GM23338 (cell line): ENCODE results near the gene DUSP18. TPM values are rescaled to one million over a fixed set of nuclear protein-coding genes. Genes with fewer than 3 reads are reported as not detected.
A peak's percentile ranks its signal among the peaks of the same experiment; 100 is the strongest.
"Not testable (repeated sequence)": the region's sequence is repeated elsewhere in the genome, so short reads cannot be mapped to it uniquely, and the experiment has no call there.

Experiments used
- ATAC-seq: fragments of 200-7000 bp; cut with Tn5 transposase; 3 replicates; pipeline ENCODE4 v1.9.1; 2020
- DNase-seq: peaks from one replicate; pipeline ENCODE4 v3.0.0-alpha.2; 2015; ENCODE audit warnings: low spot score
- H2AFZ ChIP-seq: fragments of 200-600 bp; sonication (generic); 2 replicates; pipeline ENCODE4 v1.8.0; 2016; ENCODE audit warnings: antibody characterized with exemption, mild to moderate bottlenecking, moderate library complexity
- H3F3A ChIP-seq: fragments of 200-600 bp; sonication (generic); replicated peaks from 2 replicates; pipeline ENCODE4 v1.8.0; 2017; ENCODE audit warnings: antibody characterized with exemption, mixed run types, low read depth
- H3K27ac ChIP-seq: fragments of 200-600 bp; sonication (generic); 2 replicates; pipeline ENCODE4 v1.6.1; 2016; ENCODE audit warnings: low read depth
- H3K27me3 ChIP-seq: fragments of 200-600 bp; sonication (generic); 2 replicates; pipeline ENCODE4 v1.8.0; 2016; ENCODE audit warnings: mild to moderate bottlenecking, mixed run types, moderate library complexity; ENCODE audit not compliant: insufficient read depth
- H3K36me3 ChIP-seq: fragments of 200-600 bp; sonication (generic); 2 replicates; pipeline ENCODE4 v1.8.0; 2016; ENCODE audit warnings: mild to moderate bottlenecking; ENCODE audit not compliant: insufficient read depth
- H3K4me1 ChIP-seq: fragments of 200-600 bp; sonication (generic); 2 replicates; pipeline ENCODE4 v1.8.0; 2016; ENCODE audit warnings: mild to moderate bottlenecking, moderate library complexity; ENCODE audit not compliant: insufficient read depth
- H3K4me2 ChIP-seq: fragments of 200-600 bp; sonication (generic); 2 replicates; pipeline ENCODE4 v1.7.1; 2017; ENCODE audit warnings: mixed run types
- H3K4me3 ChIP-seq: fragments of 200-600 bp; sonication (generic); 2 replicates; pipeline ENCODE4 v1.6.1; 2016; ENCODE audit warnings: mixed run types
- H3K79me2 ChIP-seq: fragments of 200-600 bp; sonication (generic); replicated peaks from 2 replicates; pipeline ENCODE4 v1.8.0; 2017; ENCODE audit warnings: mild to moderate bottlenecking; ENCODE audit not compliant: insufficient read depth
- H3K9me2 ChIP-seq: fragments of 200-600 bp; sonication (generic); 2 replicates; pipeline ENCODE4 v1.8.0; 2017; ENCODE audit not compliant: insufficient read depth
- H4K20me1 ChIP-seq: fragments of 200-600 bp; sonication (generic); replicated peaks from 2 replicates; pipeline ENCODE4 v1.8.0; 2017; ENCODE audit warnings: mild to moderate bottlenecking; ENCODE audit not compliant: insufficient read depth
- H3K27ac Mint-ChIP-seq: 2 replicates; pipeline ENCODE4 v1.8.0; 2020; ENCODE audit warnings: inconsistent platforms, mild to moderate bottlenecking, moderate library complexity, mixed read lengths
- H3K27me3 Mint-ChIP-seq: 3 replicates; pipeline ENCODE4 v1.8.0; 2022; ENCODE audit warnings: low read depth, mild to moderate bottlenecking, moderate library complexity, mixed read lengths, inconsistent platforms; ENCODE audit not compliant: insufficient read depth, poor library complexity
- H3K36me3 Mint-ChIP-seq: 3 replicates; pipeline ENCODE4 v1.8.0; 2021; ENCODE audit warnings: low read depth, mild to moderate bottlenecking, inconsistent platforms, moderate library complexity, mixed read lengths
- H3K4me1 Mint-ChIP-seq: 3 replicates; pipeline ENCODE4 v1.8.0; 2020; ENCODE audit warnings: mild to moderate bottlenecking, inconsistent platforms, mixed read lengths
- H3K4me3 Mint-ChIP-seq: 3 replicates; pipeline ENCODE4 v1.8.0; 2021; ENCODE audit warnings: moderate library complexity, mild to moderate bottlenecking, inconsistent platforms, mixed read lengths
- H3K9me3 Mint-ChIP-seq: 3 replicates; pipeline ENCODE4 v1.8.0; 2020; ENCODE audit warnings: moderate library complexity, mild to moderate bottlenecking, inconsistent platforms, mixed read lengths
- CREB1 ChIP-seq: fragments of 250-450 bp; sonication (Bioruptor Pico); IDR thresholded peaks from 2 replicates; pipeline ENCODE4 v1.5.0; 2020; ENCODE audit warnings: low read depth, mild to moderate bottlenecking, moderate library complexity
- CTCF ChIP-seq, 2 experiments: fragments of 200-600 bp in 1 of 2; sonication (generic) in 1 of 2; conservative IDR thresholded peaks; 2 replicates each; pipeline versions ENCODE4 v1.5.1 to v1.6.1; 2016 to 2017; ENCODE audit warnings: antibody characterized with exemption in 2 of 2, low read depth in 2 of 2, mild to moderate bottlenecking in 2 of 2, moderate library complexity in 1 of 2
- EZH2 ChIP-seq: fragments of 200-600 bp; sonication (generic); IDR thresholded peaks from one replicate; pipeline ENCODE4 v1.8.0; 2017; ENCODE audit warnings: antibody characterized with exemption, mild to moderate bottlenecking, low read depth; ENCODE audit not compliant: unreplicated experiment
- EZH2phosphoT487 ChIP-seq: fragments of 200-600 bp; sonication (generic); IDR thresholded peaks from one replicate; pipeline ENCODE4 v1.8.1; 2018; ENCODE audit warnings: antibody characterized with exemption; ENCODE audit not compliant: unreplicated experiment
- NANOG ChIP-seq: IDR thresholded peaks from 2 replicates; pipeline ENCODE4 v1.6.1; 2016; ENCODE audit warnings: antibody characterized with exemption, borderline replicate concordance
- POLR2AphosphoS5 ChIP-seq: IDR thresholded peaks from 2 replicates; pipeline ENCODE4 v1.6.1; 2016; ENCODE audit warnings: antibody characterized with exemption, low read depth
- ZNF331 ChIP-seq: fragments of 250-450 bp; sonication (Bioruptor Pico); IDR thresholded peaks from 2 replicates; pipeline ENCODE4 v1.5.0; 2020; ENCODE audit warnings: low read depth, mild to moderate bottlenecking, moderate library complexity
- polyA plus RNA-seq: library from polyadenylated mRNA; unstranded; fragments of >200 nt; fragmentation: Nextera tagmentation; extraction: Ambion mirVana; gene quantifications from 2 replicates; pipeline ENCODE4 v1.2.1, GENCODE V29; 2016
- total RNA-seq: library from RNA; depleted of rRNA; stranded (reverse); fragments of >200 nt; shearing (Covaris generic); gene quantifications from 2 replicates; pipeline ENCODE4 v1.2.3, GENCODE V29; 2014

Gene DUSP18
- total and polyA plus RNA-seq, 2 experiments from 2014 or later: 2.2 to 2.7 TPM

- H3F3A ChIP-seq: no peaks in the 10 kb centered on the region
- no peaks in the 10 kb centered on the region for H3K9me2 ChIP-seq
- H3K27me3 ChIP-seq: no peaks in the 10 kb centered on the region
- peaks cover 47% of the 10 kb centered on the region for H3K36me3 Mint-ChIP-seq
- H3K4me1 ChIP-seq: no peaks in the 10 kb centered on the region
- H3K4me1 Mint-ChIP-seq: peaks cover 4% of the 10 kb centered on the region; the same call in 2 of the 3 replicates
- H3K27ac ChIP-seq: no peak overlapping the region
- H3K9me3 Mint-ChIP-seq: peaks cover 11% of the 10 kb centered on the region
- H3K27ac Mint-ChIP-seq: no peak overlapping the region
- DNase-seq: no peak
- peaks cover 22% of the 10 kb centered on the region for H3K27me3 Mint-ChIP-seq
- peak; percentile 54 for ATAC-seq
- peak in 1 of 2 experiments; percentile 24; a peak in 3 of 4 replicates for TF ChIP-seq CTCF (conservative IDR thresholded peaks at IDR 0.05; ENCODE audit: low read depth in 2 of 2)
- TF ChIP-seq POLR2AphosphoS5: no peak
- H2AFZ ChIP-seq: no peak overlapping the region
- H4K20me1 ChIP-seq: no peaks in the 10 kb centered on the region
- H3K4me3 Mint-ChIP-seq: no peak overlapping the region
- no peak overlapping the region for H3K4me3 ChIP-seq
- peaks cover 3% of the 10 kb centered on the region; the same call in 1 of the 2 replicates for H3K36me3 ChIP-seq
- H3K4me2 ChIP-seq: no peak overlapping the region
- no peaks in the 10 kb centered on the region for H3K79me2 ChIP-seq
Measured at GRCh38 chr22:30626413-30626812, 41.3 kb downstream of the DUSP18 start.

- not testable (repeated sequence) for H3K79me2 ChIP-seq, DNase-seq, H3K9me3 Mint-ChIP-seq, H3K4me2 ChIP-seq, H4K20me1 ChIP-seq, H2AFZ ChIP-seq, H3K4me3 Mint-ChIP-seq, H3K36me3 ChIP-seq, H3K4me1 ChIP-seq, H3K4me1 Mint-ChIP-seq, H3K9me2 ChIP-seq, ATAC-seq, H3K27me3 ChIP-seq, H3F3A ChIP-seq, H3K27ac Mint-ChIP-seq, H3K4me3 ChIP-seq, H3K27ac ChIP-seq, H3K27me3 Mint-ChIP-seq
- peaks cover 71% of the 10 kb centered on the region for H3K36me3 Mint-ChIP-seq
Measured at GRCh38 chr22:30619909-30620308, 47.8 kb downstream of the DUSP18 start.

GRCh38 chr22:30617819-30618218 lies 49.9 kb downstream of the DUSP18 start:
- H3K27me3 ChIP-seq: no peaks in the 10 kb centered on the region
- H3F3A ChIP-seq: no peaks in the 10 kb centered on the region
- H3K27me3 Mint-ChIP-seq: peaks cover 6% of the 10 kb centered on the region
- no peaks in the 10 kb centered on the region for H3K79me2 ChIP-seq
- no peak for DNase-seq
- H3K4me3 ChIP-seq: no peak overlapping the region
- H3K27ac Mint-ChIP-seq: no peak overlapping the region
- H2AFZ ChIP-seq: no peak overlapping the region
- H3K9me2 ChIP-seq: no peaks in the 10 kb centered on the region
- no peak overlapping the region for H3K27ac ChIP-seq
- H3K4me3 Mint-ChIP-seq: no peak overlapping the region
- H3K36me3 ChIP-seq: peaks cover 3% of the 10 kb centered on the region
- H3K4me1 Mint-ChIP-seq: no peaks in the 10 kb centered on the region
- ATAC-seq: no peak
- no peaks in the 10 kb centered on the region for H3K9me3 Mint-ChIP-seq
- no peaks in the 10 kb centered on the region for H3K4me1 ChIP-seq
- H4K20me1 ChIP-seq: 0 out of 2 replicates have a peak, but pooled peaks cover 6% of the 10 kb centered on the region
- no peak overlapping the region for H3K4me2 ChIP-seq
- H3K36me3 Mint-ChIP-seq: peaks cover 74% of the 10 kb centered on the region
- no peak for TF ChIP-seq NANOG
- no peak for TF ChIP-seq EZH2phosphoT487
- TF ChIP-seq ZNF331 (CRISPR knock-in tag): no peak
- no peak for TF ChIP-seq CTCF (conservative IDR thresholded peaks at IDR 0.05; ENCODE audit: low read depth in 2 of 2)
- TF ChIP-seq EZH2: no peak
- no peak for TF ChIP-seq CREB1 (CRISPR knock-in tag)
